ENCODE measurements around the gene EYS.

EYS gene

GRCh38 chr6:64721865-64722264, 985.2 kb downstream of the EYS start:
- H3K4me1 ChIP-seq (ENCODE audit: insufficient read depth, low read length, poor library complexity, severe bottlenecking): no peaks in the 10 kb centered on the region
- no peak overlapping the region for H3K9ac ChIP-seq (ENCODE audit: low read depth, low read length, poor library complexity, severe bottlenecking)
- H2AFZ ChIP-seq (ENCODE audit: low read length): no peak overlapping the region
- H3K79me2 ChIP-seq (ENCODE audit: insufficient read depth, low read length): no peaks in the 10 kb centered on the region
- H3K27me3 ChIP-seq (ENCODE audit: insufficient read depth, low read length, poor library complexity, severe bottlenecking): no peaks in the 10 kb centered on the region
- H3K9me3 ChIP-seq (ENCODE audit: insufficient read depth, low read depth, low read length): no peaks in the 10 kb centered on the region
- H3K4me2 ChIP-seq (ENCODE audit: low read depth, low read length, poor library complexity, severe bottlenecking): no peak overlapping the region
- TF ChIP-seq EZH2phosphoT487 (IDR thresholded peaks at IDR 0.05; ENCODE audit: borderline replicate concordance): no peak
- TF ChIP-seq, protein P1, sequence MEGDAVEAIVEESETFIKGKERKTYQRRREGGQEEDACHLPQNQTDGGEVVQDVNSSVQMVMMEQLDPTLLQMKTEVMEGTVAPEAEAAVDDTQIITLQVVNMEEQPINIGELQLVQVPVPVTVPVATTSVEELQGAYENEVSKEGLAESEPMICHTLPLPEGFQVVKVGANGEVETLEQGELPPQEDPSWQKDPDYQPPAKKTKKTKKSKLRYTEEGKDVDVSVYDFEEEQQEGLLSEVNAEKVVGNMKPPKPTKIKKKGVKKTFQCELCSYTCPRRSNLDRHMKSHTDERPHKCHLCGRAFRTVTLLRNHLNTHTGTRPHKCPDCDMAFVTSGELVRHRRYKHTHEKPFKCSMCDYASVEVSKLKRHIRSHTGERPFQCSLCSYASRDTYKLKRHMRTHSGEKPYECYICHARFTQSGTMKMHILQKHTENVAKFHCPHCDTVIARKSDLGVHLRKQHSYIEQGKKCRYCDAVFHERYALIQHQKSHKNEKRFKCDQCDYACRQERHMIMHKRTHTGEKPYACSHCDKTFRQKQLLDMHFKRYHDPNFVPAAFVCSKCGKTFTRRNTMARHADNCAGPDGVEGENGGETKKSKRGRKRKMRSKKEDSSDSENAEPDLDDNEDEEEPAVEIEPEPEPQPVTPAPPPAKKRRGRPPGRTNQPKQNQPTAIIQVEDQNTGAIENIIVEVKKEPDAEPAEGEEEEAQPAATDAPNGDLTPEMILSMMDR (conservative IDR thresholded peaks at IDR 0.05; ENCODE audit: low read length): no peak
- no peaks in the 10 kb centered on the region for H4K20me1 ChIP-seq (ENCODE audit: insufficient read depth, low read length, poor library complexity, severe bottlenecking)
- no peaks in the 10 kb centered on the region for H3F3A ChIP-seq (ENCODE audit: low read depth)
- H3K36me3 ChIP-seq (ENCODE audit: insufficient read depth, low read length): no peaks in the 10 kb centered on the region
- no peak overlapping the region for H3K4me3 ChIP-seq (ENCODE audit: low read length, poor library complexity, severe bottlenecking)
- no peaks in the 10 kb centered on the region for H3K9me2 ChIP-seq (replicated peaks; ENCODE audit: low read depth, low read length)

DNA sequence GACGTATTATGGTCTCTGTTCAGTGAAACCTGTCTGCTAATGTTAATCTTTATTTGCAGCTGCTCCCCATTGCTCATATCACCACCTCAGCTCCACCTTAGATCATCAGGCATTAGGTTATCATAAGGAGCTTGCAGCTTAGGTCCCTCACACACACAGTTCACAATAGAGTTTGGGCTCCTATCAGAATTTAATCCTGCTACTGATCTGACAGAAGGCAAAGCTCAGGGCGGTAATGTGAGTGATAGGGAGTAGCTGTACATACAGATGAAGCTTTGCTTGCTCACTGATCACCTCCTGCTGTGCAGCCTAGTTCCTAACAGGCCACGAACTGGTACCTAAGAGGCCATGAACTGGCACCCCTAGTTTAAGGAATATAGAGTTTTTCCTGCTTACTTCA, 989.7 kb downstream of the EYS start:
- Histone ChIP-seq H3K27me3 (ENCODE audit: insufficient read depth, low read length, poor library complexity, severe bottlenecking) (no peaks in the 10 kb centered on the region), H3K9ac (ENCODE audit: low read depth, low read length, poor library complexity, severe bottlenecking) (no peak overlapping the region), H2AFZ (ENCODE audit: low read length) (no peak overlapping the region), H3F3A (ENCODE audit: low read depth) (no peaks in the 10 kb centered on the region), H3K9me3 (ENCODE audit: insufficient read depth, low read depth, low read length) (no peaks in the 10 kb centered on the region), H3K79me2 (ENCODE audit: insufficient read depth, low read length) (no peaks in the 10 kb centered on the region), H3K4me2 (ENCODE audit: low read depth, low read length, poor library complexity, severe bottlenecking) (no peak overlapping the region), H4K20me1 (ENCODE audit: insufficient read depth, low read length, poor library complexity, severe bottlenecking) (no peaks in the 10 kb centered on the region), H3K36me3 (ENCODE audit: insufficient read depth, low read length) (no peaks in the 10 kb centered on the region), H3K4me1 (ENCODE audit: insufficient read depth, low read length, poor library complexity, severe bottlenecking) (no peaks in the 10 kb centered on the region), H3K9me2 (replicated peaks; ENCODE audit: low read depth, low read length) (no peaks in the 10 kb centered on the region), H3K4me3 (ENCODE audit: low read length, poor library complexity, severe bottlenecking) (no peak overlapping the region)
- TF ChIP-seq EZH2phosphoT487 (IDR thresholded peaks at IDR 0.05; ENCODE audit: borderline replicate concordance): no peak
- TF ChIP-seq, protein P1 (conservative IDR thresholded peaks at IDR 0.05; ENCODE audit: low read length): no peak

DNA sequence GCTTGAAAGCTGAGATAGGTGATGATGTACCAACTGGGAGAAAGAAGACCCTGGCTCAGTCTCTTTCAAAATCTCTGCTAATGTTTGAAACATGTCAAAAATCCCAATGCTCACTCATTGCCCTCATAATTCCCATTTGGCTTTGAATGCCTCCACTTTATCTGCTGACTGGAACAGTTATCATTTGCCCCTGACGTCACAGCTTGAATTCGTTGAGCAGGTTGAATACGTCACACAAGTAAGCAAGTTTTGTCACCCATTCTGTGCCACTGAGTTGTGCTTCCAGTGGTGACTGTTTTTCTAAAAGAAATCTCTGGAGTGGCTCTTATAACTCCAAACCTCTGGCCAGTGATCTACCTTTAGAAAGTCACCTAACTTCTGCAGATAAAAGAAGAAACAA, 991.4 kb downstream of the EYS start:
- H3K79me2 ChIP-seq (ENCODE audit: insufficient read depth, low read length): no peaks in the 10 kb centered on the region
- H3K4me3 ChIP-seq (ENCODE audit: low read length, poor library complexity, severe bottlenecking): no peak overlapping the region
- no peak overlapping the region for H3K4me2 ChIP-seq (ENCODE audit: low read depth, low read length, poor library complexity, severe bottlenecking)
- TF ChIP-seq EZH2phosphoT487 (IDR thresholded peaks at IDR 0.05; ENCODE audit: borderline replicate concordance): no peak
- TF ChIP-seq, protein P1 (conservative IDR thresholded peaks at IDR 0.05; ENCODE audit: low read length): no peak
- no peak overlapping the region for H3K9ac ChIP-seq (ENCODE audit: low read depth, low read length, poor library complexity, severe bottlenecking)
- no peaks in the 10 kb centered on the region for H3K4me1 ChIP-seq (ENCODE audit: insufficient read depth, low read length, poor library complexity, severe bottlenecking)
- no peaks in the 10 kb centered on the region for H3F3A ChIP-seq (ENCODE audit: low read depth)
- H4K20me1 ChIP-seq (ENCODE audit: insufficient read depth, low read length, poor library complexity, severe bottlenecking): no peaks in the 10 kb centered on the region
- no peak overlapping the region for H2AFZ ChIP-seq (ENCODE audit: low read length)
- H3K27me3 ChIP-seq (ENCODE audit: insufficient read depth, low read length, poor library complexity, severe bottlenecking): no peaks in the 10 kb centered on the region
- no peaks in the 10 kb centered on the region for H3K36me3 ChIP-seq (ENCODE audit: insufficient read depth, low read length)
- H3K9me3 ChIP-seq (ENCODE audit: insufficient read depth, low read depth, low read length): no peaks in the 10 kb centered on the region
- no peaks in the 10 kb centered on the region for H3K9me2 ChIP-seq (replicated peaks; ENCODE audit: low read depth, low read length)

Data from Loucy (cell line).